Activated CD8-positive, alpha-beta memory T cell treated with anti-CD3 and anti-CD28 coated beads for 24 hours (primary cell): ENCODE measurements around the gene SNX25.

Source experiments
- DNase-seq: peaks from one replicate; pipeline ENCODE4 v3.0.0-alpha.2; 2020

The SNX25 gene

GRCh38 chr4:185270037-185270436, 60.6 kb downstream of the SNX25 start:
- DNase-seq = no peak

- DNase-seq = no peak
Measured at GRCh38 chr4:185270885-185271284, 61.5 kb downstream of the SNX25 start.

- no peak for DNase-seq
Measured at GRCh38 chr4:185272245-185272644, 62.8 kb downstream of the SNX25 start.

GRCh38 chr4:185275501-185275900, 66.1 kb downstream of the SNX25 start:
- DNase-seq = no peak

- DNase-seq = no peak
Measured at GRCh38 chr4:185276036-185276435, 66.6 kb downstream of the SNX25 start.

GRCh38 chr4:185278716-185279115, 69.3 kb downstream of the SNX25 start:
- no peak for DNase-seq

- DNase-seq = no peak
Measured at GRCh38 chr4:185280608-185281007, 71.2 kb downstream of the SNX25 start.

GRCh38 chr4:185282968-185283367, 73.6 kb downstream of the SNX25 start:
- no peak for DNase-seq

- no peak for DNase-seq
Measured at GRCh38 chr4:185283723-185284122, 74.3 kb downstream of the SNX25 start.

- DNase-seq = no peak
Measured at GRCh38 chr4:185285632-185286393, 76.4 kb downstream of the SNX25 start.

- DNase-seq = no peak
Measured at GRCh38 chr4:185286571-185286970, 77.2 kb downstream of the SNX25 start.

- DNase-seq = no peak
Measured at GRCh38 chr4:185287031-185287430, 77.6 kb downstream of the SNX25 start.

- no peak for DNase-seq
Measured at GRCh38 chr4:185290018-185290607, 80.7 kb downstream of the SNX25 start.

- no peak for DNase-seq
Measured at GRCh38 chr4:185290656-185291055, 81.3 kb downstream of the SNX25 start.

GRCh38 chr4:185293202-185293601, 83.8 kb downstream of the SNX25 start:
- no peak for DNase-seq

- no peak for DNase-seq
Measured at GRCh38 chr4:185296665-185297460, 87.5 kb downstream of the SNX25 start.

- no peak for DNase-seq
Measured at GRCh38 chr4:185298728-185299430, 89.5 kb downstream of the SNX25 start.

- no peak for DNase-seq
Measured at GRCh38 chr4:185304541-185304940, 95.1 kb downstream of the SNX25 start.

- DNase-seq = no peak
Measured at GRCh38 chr4:185304944-185305690, 95.7 kb downstream of the SNX25 start.

GRCh38 chr4:185305979-185306442, 96.6 kb downstream of the SNX25 start:
- DNase-seq = no peak

GRCh38 chr4:185307136-185307950, 97.9 kb downstream of the SNX25 start:
- no peak for DNase-seq
